HUDEP-2 (cell line): Measurements from ENCODE around the gene RFX4.

Experiments used
- DNase-seq, 76 experiments: peaks; one replicate each; lab custom pipeline; 2025; ENCODE audit not compliant: unreplicated experiment in 76 of 76; lab: John Stamatoyannopoulos, UW

RFX4 gene

DNA sequence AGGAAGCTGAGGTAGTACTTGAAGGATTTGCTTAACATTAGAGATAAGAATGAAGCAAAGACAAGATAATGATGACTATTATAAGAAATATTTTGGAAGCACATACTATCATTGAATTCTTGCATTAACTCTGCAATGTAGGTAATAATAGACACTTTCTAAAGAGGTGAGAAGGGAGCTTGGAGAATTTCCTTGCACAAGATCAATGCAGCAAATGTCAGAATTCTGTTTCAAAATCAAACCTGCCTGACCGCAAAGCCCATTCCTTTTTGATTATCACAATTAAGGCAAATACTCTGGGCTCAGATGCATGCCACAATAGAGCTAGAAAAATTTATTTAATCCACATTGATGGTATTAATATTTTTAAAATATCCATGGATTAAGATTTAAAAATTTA, 141.3 kb downstream of the RFX4 start:
- no peak for DNase-seq

DNA sequence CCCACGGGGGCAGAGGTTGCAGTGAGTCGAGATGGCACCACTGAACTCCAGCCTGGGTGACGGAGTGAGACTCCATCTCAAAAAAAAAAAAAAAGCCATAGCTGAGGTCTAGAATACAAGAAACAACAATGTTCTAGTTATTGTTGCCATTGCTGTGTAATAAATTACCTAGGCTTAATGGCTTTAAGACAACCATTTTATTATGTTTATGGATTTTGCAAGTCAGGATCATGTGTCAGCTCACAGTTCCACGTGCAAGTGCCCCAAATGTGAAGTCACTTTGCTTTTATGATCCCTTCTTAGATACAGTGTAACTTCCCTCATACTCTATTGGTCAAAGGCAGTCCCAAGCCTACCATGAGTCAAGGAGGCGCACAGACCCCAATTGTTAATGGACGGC, 142.1 kb downstream of the RFX4 start:
- no peak for DNase-seq

DNA sequence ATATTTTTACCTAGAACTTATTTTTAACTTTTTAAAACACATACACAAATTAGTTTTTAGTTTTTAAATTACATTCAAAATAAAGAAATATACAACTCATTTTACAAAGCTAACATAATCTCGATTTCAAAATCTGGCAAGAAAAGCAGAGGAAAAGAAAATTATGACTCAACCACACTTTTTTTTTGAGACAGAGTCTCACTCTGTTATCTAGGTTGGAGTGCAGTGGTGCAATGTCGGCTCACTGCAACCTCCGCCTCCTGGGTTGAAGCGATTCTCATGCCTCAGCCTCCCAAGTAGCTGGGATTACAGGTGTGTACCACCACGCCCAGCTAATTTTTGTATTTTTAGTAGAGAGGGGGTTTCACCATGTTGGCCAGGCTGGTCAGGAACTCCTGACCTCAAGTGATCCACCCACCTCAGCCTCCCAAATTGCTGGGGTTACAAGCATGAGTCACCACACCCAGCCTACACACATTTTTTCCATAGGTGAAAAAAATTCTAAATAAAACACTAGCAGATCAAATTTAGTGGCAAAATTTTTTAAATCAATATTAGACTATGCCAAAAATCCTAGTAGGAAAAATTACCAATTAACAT, 143.9 kb downstream of the RFX4 start:
- peak in 2 of 76 experiments; percentile 1 to 28 for DNase-seq

DNA sequence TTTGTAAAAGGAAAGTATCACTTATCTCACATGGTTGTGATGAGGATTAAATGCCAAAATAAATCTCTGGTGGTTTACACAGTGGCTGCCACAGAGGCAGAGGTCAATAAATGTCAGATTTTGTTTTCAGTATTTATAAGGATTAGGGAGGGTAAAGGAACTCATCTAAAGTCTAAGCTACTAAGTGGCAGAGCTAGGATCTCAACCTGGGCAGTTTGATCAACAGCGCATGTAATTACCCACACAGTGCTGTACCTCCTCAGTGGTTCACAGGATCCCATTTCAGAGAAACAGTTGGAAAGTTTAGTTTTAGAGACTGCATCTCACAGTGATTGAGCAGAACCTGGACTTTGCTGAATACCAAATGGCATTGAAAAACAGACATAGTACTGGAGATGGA, 146.8 kb downstream of the RFX4 start:
- no peak for DNase-seq

DNA sequence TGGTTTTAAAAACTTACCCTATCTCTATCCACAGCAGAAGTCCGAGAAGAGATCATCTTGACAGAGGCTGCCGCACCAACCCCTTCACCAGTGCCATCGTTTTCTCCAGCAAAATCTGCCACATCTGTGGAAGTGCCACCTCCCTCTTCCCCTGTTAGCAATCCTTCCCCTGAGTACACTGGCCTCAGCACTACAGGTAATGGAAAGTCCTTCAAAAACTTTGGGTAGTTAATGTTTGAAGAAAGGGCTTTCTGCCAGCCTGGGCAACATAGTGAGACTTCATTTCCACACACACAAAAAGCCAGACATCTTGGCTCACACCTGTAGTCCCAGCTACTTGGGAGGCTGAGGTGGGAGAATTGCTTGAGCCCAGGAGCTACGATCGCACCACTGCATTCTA, 150.1 kb downstream of the RFX4 start:
- DNase-seq: no peak

DNA sequence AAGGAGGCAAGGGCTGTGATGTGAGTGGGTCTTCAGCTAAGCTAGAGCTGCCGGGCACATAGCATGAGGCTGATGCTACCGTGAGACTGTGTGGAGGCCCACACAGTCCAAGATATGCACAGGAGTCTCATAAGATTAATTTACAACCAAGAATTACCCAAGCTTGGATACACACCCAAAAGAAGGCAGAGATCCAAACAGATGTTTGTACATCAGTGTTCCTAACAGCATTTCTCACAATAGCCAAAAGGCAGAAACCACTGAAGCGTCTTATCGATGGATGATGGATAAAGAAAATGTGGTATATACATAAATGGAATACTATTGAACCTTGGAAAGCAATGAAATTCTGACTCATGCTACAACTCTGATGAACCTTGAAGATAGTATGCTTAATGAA, 150.9 kb downstream of the RFX4 start:
- no peak for DNase-seq

DNA sequence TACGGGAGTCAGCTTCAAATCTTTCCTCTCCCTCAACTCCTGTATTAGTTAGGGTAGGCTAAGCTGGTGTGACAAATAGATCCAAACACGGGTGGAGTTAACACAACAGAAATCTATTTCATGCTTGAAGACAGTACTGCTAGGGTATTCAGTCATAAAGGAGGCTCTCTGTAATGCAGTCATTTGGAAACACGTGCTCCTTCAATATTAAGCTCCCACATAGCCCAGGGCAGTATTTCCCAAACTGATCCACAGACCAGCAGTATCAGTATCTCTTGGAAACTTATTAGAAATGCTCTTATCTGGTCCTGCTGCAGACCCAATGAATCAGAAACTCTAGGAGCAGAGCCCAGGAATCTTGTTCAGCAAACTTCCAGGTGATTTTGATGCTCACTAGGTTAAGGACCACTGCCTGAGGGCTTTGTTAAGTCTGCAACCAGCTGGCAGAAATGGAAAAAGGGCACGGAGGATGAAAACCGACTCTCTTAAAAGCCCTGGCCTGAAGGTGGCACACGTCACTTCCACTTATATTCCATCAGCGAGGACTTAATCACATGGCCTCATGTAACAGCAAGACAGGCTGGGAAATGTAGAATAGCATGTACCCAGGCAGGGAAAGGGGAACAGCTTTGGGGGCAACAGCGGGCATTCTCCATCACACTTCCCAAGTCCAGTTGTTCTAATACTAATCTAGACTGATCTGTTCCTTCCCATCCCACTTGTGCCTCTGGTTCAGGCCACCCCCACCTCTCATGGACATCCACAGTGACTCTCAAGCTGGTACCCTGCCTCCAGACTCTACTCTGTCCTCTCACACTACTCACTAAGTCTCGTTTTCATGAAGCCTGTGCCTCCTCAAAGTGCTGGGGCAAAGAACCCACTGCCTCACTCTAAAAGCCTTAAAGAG, 153.5 kb downstream of the RFX4 start:
- no peak for DNase-seq

DNA sequence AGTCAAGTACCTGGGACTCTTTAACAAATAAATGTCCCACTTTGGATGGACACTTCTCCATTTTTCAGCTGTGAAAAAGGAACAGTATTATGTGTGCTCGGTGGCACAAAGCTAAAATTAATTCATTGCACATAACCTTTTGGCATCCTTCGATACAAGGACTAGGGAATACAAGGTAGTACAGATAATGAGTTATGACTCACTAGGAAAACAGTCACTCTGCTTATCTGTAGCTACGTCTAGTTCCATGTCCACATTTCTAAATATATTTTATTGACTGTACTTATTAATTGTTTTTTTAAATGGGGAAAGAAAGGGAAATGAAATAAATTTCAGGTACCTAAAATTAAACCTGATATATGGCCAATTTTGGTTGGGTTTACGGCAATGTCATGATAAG, 156.5 kb downstream of the RFX4 start:
- DNase-seq: no peak

DNA sequence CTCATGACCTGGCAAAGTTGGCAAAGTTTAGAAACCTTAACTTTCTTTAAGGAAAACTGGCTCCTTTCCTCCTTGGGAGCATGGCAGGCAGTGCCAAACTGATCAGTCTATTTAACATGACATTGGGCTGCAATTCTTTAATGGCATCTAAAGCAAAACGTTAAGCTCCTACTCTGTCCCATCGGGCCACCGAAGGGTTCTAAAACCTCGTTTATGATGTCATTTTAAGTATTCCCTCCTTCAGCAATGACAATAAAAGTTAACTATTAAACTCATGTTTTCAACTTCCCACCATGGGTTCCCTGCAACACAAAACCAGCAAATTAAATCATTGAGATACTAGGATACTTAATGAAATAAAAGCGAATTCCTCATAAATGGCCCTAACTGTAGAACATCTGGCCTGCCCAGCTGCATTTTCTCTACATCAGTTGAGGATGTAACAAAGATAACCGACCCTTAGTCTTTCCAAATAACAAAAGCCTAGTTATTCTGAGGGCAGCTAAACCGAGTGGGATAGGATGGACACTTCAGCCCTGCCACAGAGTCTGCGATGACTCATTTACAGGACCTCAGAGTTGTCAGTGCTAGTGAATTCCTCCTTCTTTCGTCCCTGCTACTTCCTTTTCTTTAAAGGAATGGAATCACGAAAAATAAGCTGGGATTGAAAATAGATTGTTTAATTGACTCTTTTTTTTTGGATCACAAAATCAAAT, 157.2 kb downstream of the RFX4 start:
- no peak for DNase-seq

DNA sequence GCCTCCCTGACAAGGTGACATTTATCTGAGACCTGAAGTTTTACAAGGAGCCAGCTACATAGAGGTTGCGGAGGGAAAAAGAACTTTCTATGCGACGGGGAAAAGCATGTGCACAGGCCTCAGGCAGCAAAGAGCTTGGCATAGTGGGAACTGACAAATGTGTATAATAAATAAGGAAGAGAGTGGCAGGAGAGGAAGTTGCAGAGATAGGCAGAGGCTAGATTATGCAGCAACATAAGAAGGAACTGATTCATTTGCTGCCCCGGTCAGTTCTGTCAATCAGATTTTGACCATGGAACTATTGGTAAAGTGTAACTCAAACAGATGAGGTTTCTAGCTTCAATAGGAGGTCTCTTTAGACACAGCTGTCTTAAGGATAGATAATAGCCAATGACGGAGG, 158.0 kb downstream of the RFX4 start:
- no peak for DNase-seq

DNA sequence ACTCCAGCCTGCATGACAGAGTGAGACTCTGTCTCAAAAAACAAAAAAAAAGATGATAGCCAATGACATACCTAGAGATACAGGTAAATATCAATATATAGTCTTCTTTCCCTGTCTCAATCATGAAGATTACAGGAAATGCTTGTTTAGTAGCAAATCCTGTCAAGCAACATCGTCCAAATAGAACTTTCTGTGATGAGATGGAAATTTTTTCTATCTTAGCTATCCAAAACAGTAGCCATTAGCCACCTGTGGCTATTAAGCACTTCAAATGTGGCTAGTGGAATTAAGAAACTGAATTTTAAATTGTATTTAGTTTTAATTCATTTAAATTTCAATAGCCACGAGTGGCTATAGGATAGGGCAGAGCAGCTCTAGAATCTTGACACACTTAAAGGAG, 158.4 kb downstream of the RFX4 start:
- no peak for DNase-seq

DNA sequence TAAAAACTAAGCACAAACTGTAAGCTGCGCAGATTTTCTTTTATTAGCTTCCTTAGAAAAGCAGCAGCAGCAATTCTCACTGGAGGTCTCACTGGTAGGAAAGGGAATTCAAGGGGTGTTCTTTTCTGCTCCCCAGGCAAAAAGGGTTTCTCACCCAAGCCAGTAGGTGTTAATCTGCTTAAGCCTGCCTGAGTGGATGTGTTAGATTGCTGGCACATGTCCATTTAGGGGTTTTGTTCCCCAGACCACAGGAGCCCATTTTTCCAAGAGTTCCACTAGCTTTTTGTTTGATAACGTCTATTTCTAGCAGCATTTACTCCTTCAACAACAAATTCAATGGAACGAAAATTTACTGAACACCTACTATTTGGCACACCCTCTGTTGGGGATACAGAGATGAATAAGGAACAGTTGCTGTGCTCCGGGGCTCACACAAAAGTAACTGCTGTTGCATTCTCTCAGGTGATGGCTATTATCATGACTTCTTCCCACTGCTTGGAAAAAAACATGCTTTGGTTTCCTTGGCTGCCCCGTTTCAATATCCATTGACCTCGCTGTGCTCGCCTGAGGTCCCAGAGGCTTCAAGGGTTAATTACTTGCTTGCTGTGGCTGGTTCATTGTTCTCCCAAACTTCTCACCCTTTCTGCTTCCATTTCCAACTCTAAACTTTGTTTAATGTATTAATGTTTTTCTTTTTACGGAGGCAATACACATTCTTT, 160.6 kb downstream of the RFX4 start:
- no peak for DNase-seq

DNA sequence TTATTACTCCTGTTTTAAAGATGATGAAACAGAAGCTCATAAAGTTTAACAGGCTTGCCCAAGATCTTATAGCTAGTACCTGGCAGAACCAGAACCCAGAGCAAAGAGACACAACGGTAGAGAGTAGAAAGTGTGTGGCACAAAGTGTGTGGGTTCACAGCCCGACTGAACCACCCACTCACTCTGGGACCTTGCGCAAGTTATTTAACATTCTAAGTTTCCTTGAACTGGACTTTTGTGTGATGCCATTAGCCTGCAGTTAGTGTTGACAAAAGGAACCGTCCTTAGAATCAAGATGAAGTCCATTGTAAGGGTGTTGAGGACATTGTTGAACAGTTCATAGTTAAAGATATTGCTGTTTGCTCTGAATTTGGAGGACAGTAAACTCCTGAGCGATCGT, 161.8 kb downstream of the RFX4 start:
- DNase-seq: no peak

DNA sequence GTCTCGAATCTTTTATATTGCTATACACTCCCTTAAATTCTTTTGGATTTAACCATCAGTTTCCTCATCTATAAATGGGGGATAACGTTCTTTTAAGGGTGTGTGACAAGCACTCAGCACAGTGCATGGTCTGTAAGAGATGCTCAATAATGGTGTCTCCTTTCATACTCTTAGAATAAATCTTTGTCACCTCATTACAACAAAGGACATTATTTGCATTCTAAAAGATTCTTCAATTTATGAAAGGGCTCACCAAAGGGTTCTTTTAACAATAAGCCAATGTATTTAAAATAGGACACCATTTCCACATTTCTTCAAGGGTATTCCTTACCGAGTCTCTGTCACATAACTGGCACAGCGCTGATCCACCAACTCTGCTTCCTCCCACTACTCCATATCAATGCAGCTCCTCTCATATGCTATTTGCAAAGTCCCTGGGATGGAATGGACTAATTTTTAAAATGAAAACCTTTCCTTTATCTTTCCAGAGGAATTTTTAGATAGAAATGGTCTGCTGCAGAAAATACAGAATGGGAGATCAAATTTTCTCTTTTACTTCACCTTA, 162.5 kb downstream of the RFX4 start:
- no peak for DNase-seq

DNA sequence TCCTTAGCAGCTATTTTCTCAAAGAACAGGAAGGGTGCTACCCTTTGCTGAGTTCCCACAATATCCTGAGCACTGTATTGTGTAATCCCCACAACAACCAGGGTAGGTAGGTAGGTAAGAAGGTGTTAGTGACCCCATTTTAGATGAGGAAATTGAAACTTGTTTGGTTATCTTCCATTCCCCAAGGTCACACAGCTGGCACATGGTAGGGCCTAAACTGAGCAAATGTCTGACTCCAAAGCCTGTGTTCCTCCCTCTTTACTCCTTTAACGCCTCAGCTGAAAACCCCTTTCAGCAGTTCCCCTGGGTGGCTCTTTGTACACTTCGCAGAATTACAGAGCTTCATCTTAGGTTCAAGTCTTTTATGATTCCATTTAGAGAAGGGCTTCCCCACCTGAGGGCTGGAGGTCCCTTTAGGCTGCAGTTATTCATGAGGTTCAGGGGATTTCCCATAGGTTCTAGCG, 165.2 kb downstream of the RFX4 start:
- no peak for DNase-seq

DNA sequence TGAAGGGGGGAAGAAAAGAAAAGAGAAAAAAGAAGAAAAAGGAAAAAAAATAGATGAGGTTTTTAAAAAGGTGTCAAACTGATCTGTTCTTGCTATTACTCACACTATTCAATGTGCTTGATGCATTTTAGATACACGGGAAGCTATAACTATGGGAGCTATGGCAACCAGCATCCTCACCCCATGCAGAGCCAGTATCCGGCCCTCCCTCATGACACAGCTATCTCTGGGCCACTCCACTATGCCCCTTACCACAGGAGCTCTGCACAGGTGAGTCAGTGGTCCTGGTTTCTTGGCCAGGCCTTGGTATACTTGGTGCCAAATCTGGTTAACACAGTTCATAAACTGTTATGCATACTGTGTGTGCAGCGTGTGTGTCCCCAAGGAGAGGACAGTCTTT, 167.7 kb downstream of the RFX4 start:
- DNase-seq: no peak

DNA sequence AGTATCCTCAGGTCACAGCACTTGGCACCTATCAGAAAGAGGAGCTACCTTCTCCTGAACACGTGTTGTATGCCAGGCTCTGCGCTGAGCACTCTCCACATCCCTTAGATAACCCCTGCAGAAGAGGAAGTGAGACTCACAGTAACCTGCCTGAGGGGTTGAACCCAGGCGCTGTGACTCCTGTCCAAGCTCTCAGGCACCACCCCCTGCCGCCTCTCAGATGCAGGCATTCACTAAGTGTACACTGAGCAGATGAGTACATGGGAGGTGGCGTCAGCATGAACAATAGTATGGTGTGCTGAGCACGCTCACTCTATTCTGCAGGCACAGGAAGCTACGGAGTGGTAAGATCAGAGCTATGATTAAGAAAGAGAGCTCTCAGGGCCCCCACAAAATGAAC, 170.7 kb downstream of the RFX4 start:
- no peak for DNase-seq

DNA sequence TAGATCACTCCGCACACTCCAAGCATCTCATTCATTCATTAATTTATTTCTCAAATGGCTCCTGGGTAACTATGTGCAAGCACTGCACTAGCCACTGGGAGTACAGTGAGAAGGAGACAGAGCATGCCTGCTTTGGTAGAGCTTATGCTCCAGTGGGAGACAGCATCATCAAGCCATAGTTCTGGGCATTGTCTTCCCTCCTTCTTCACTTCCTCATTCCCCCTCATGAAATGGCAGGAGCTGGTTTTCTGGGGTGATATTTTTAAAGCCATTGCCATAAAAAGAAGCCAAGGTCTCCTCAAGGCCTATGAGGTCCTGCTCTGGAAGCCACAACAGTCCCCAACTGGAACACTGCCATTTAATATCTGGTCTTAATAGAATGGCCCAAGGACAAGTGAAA, 171.5 kb downstream of the RFX4 start:
- no peak for DNase-seq

DNA sequence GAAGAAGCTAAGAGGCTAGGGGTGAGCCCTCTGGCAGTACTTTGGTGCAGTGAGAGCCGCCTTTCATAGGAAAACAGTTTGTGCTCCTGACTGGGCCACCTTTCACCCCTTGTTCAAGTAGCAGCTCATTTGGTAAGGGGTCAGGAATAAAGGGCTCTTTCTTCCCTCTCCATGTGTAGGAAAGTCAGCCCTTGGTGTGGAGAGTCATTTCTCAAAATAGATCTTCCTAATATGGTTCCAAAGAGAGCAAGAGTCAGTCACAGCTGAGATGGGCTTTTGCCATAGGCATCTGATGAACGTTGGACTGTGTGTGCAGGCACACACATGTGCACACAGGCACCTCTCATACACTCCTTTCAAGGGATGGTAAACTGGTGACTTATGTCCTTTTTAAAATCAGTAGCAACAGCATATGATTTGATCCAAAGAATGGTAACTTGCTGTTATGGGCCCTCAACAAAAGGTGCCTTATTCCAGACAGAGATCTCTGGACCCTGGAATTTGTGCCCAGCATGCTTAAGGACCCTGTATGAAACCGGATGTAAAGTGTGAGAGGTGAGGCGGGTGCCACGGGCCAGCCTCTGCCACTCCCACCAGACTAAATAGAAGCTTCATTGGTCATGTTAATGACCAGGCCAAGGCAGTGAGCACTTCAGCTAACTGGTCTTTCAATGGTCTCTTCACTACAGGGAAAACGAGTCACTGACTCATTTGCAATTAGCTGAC, 175.0 kb downstream of the RFX4 start:
- DNase-seq: no peak
